HUES6 (cell line): ENCODE measurements around the gene UGT1A6.

Source experiments
- H3K27ac ChIP-seq: 2 replicates; pipeline ENCODE4 v1.7.0; 2013; ENCODE audit warnings: low read depth, mild to moderate bottlenecking, low read length, inconsistent platforms
- H3K27me3 ChIP-seq: 2 replicates; pipeline ENCODE4 v1.6.1; 2013; ENCODE audit warnings: low read length; ENCODE audit not compliant: control insufficient read depth, insufficient read depth
- H3K36me3 ChIP-seq: 2 replicates; pipeline ENCODE4 v1.6.1; 2013; ENCODE audit warnings: low read length; ENCODE audit not compliant: control insufficient read depth, insufficient read depth
- H3K4me1 ChIP-seq: 2 replicates; pipeline ENCODE4 v1.6.1; 2013; ENCODE audit warnings: low read length; ENCODE audit not compliant: control insufficient read depth, insufficient read depth
- H3K4me3 ChIP-seq: 2 replicates; pipeline ENCODE4 v1.5.1; 2013; ENCODE audit warnings: low read depth, low read length
- H3K9ac ChIP-seq: one replicate; pipeline ENCODE4 v1.6.1; 2013; ENCODE audit warnings: mild to moderate bottlenecking, low read length
- H3K9me3 ChIP-seq: 2 replicates; pipeline ENCODE4 v1.6.1; 2013; ENCODE audit warnings: low read depth, low read length; ENCODE audit not compliant: control insufficient read depth, insufficient read depth

Gene UGT1A6

DNA sequence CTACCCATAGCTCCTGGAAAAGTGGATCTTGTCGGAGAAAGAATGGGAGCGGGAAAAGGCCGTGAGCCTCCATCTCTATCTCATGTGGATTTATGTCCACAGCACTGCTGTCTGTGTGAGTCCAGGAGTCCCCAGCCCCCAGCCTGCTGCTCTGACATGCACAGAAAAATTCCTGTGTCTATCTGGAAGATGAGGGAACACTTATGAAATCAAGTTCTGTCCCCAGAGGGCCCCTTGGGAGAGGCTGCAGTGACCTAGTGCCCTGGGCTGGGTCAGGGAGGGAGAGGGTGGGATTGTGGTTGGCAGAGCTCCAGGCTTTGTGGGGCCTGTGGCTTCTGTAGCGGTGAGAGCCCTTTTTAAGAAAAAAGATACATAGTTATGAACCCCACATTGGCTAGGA lies 124.1 kb downstream of the UGT1A6 start:
- Histone ChIP-seq H3K27ac (no peak overlapping the region), H3K27me3 (no peaks in the 10 kb centered on the region)

GRCh38 chr2:233817361-233817911 lies 124.7 kb downstream of the UGT1A6 start:
- Histone ChIP-seq H3K9ac (no peak overlapping the region), H3K27me3 (no peaks in the 10 kb centered on the region), H3K9me3 (no peaks in the 10 kb centered on the region), H3K4me3 (no peak overlapping the region), H3K4me1 (no peaks in the 10 kb centered on the region), H3K27ac (no peak overlapping the region), H3K36me3 (no peaks in the 10 kb centered on the region)

More for the DNA sequence above, 124.1 kb downstream of the UGT1A6 start:
- no peak overlapping the region for H3K9ac ChIP-seq
- no peaks in the 10 kb centered on the region for H3K36me3 ChIP-seq
- no peak overlapping the region for H3K4me3 ChIP-seq
- no peaks in the 10 kb centered on the region for H3K9me3 ChIP-seq
- no peaks in the 10 kb centered on the region for H3K4me1 ChIP-seq

GRCh38 chr2:233817995-233818638 lies 125.4 kb downstream of the UGT1A6 start:
- no peak overlapping the region for H3K4me3 ChIP-seq
- no peaks in the 10 kb centered on the region for H3K4me1 ChIP-seq
- no peak overlapping the region for H3K9ac ChIP-seq
- H3K27ac ChIP-seq = no peak overlapping the region
- H3K27me3 ChIP-seq = no peaks in the 10 kb centered on the region
- no peaks in the 10 kb centered on the region for H3K36me3 ChIP-seq
- no peaks in the 10 kb centered on the region for H3K9me3 ChIP-seq

- Histone ChIP-seq H3K36me3 (no peaks in the 10 kb centered on the region), H3K27me3 (no peaks in the 10 kb centered on the region), H3K4me3 (no peak overlapping the region), H3K9me3 (no peaks in the 10 kb centered on the region), H3K27ac (no peak overlapping the region), H3K9ac (no peak overlapping the region), H3K4me1 (no peaks in the 10 kb centered on the region)
Measured at GRCh38 chr2:233818639-233819621, 126.2 kb downstream of the UGT1A6 start.

DNA sequence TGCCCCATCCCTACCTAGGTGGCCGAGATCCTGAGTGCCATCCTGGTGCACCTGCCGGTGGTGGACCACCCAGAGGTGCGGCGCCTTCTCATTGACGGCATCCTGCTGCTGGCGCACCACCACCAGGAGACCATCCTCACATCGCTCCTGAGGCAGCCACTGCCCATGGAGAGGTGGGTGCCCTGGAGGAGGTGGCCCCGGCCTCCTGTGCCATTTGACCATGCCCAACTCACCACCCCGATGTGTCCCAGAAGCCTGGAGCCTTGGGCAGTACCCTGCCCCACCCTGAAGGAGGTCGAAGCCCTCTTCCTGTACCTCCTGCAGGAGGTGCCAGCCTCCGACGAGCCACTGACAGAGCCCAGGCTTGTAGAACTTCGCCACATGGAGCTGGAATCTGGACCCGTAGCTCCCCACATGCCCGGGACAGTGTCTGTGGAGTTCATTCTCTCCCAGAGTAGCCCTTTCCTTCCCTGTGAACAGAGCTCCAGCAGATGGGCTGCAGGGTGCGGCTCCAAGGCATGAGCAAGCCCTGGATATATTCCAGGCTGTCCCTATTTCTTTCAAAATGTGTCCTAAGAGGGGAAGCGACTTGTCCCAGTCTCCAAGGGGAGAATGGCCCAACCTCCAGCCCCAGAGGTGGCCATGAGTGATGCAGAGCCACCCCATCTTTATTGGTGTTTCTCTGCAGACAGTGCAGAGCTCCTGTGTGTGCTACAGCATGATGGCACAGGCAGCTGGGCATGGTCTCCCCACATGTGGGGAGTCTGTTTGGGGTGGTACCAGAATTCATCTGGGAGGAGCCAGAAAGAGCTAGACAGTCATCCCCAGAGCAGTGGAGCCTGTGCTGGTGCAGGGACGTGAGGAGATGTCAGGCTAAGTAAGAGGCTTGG lies 127.4 kb downstream of the UGT1A6 start:
- Histone ChIP-seq H3K27me3 (no peaks in the 10 kb centered on the region), H3K9me3 (no peaks in the 10 kb centered on the region), H3K27ac (no peak overlapping the region), H3K4me1 (no peaks in the 10 kb centered on the region), H3K4me3 (no peak overlapping the region), H3K36me3 (no peaks in the 10 kb centered on the region), H3K9ac (no peak overlapping the region)

DNA sequence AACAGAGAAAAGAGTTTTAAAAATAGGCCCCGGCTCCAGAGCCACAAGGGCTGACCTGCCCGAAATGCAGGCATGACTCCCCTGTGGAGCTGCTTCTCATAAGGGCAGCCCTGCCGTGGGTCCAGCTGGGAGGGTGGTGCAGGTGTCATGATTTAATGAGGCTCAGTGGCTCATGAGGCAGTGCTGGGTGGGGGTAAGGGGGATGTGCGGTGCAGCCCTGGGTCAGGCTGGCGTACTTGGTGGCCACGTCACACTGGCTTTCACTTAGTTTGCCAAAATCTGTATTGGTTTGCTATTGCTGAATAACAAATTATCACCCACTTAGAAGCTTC lies 128.1 kb downstream of the UGT1A6 start:
- Histone ChIP-seq H3K27me3 (no peaks in the 10 kb centered on the region), H3K36me3 (no peaks in the 10 kb centered on the region), H3K4me3 (no peak overlapping the region), H3K9me3 (no peaks in the 10 kb centered on the region), H3K9ac (no peak overlapping the region), H3K27ac (no peak overlapping the region), H3K4me1 (no peaks in the 10 kb centered on the region)

DNA sequence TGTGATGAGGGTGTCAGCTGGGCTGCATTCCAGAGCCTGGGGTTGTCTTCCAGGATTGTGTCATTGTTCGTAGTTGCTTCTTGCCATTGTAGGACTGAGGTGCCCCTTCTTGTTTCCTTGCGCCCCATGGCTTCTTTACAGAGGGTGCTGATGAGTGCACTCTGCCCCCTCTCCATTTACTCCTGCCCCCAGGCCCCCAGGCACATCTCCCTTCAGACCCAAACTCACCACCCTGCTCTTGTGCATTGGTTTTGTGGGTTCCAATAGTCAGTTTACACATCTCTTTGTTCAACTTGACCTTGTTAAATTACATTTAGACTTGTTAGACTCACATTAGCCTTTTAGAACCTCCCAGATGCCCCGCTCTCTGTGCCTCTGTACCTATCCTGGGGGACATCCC lies 128.5 kb downstream of the UGT1A6 start:
- H3K4me3 ChIP-seq = no peak overlapping the region
- H3K27me3 ChIP-seq = no peaks in the 10 kb centered on the region
- H3K9ac ChIP-seq = no peak overlapping the region
- no peak overlapping the region for H3K27ac ChIP-seq
- no peaks in the 10 kb centered on the region for H3K4me1 ChIP-seq
- no peaks in the 10 kb centered on the region for H3K9me3 ChIP-seq
- H3K36me3 ChIP-seq = no peaks in the 10 kb centered on the region

DNA sequence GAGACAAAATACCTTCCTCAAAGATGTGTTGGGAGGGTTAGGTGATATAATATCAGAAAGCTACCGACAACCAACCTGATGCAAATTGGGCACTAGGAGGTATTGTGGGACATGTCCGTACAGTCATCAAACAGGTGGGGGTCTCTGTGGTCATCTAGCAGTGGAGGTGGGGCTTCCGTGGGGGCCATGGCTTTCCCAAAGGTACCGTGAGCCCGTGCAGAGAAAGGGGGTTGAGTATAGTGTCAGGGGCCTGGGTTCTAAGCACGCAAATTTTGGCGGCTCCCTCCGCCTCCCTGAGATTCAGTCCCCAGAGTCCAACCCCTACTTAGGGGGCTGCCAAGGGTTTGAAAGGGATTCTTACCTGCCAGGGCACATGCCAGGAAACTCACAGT lies 129.0 kb downstream of the UGT1A6 start:
- Histone ChIP-seq H3K4me3 (no peak overlapping the region), H3K4me1 (no peaks in the 10 kb centered on the region), H3K9me3 (no peaks in the 10 kb centered on the region), H3K27me3 (no peaks in the 10 kb centered on the region), H3K27ac (no peak overlapping the region), H3K36me3 (no peaks in the 10 kb centered on the region), H3K9ac (no peak overlapping the region)

- Histone ChIP-seq H3K27ac (no peak overlapping the region), H3K36me3 (no peaks in the 10 kb centered on the region), H3K9ac (no peak overlapping the region), H3K9me3 (no peaks in the 10 kb centered on the region), H3K27me3 (no peaks in the 10 kb centered on the region), H3K4me1 (no peaks in the 10 kb centered on the region), H3K4me3 (no peak overlapping the region)
Measured at GRCh38 chr2:233822101-233822771, 129.5 kb downstream of the UGT1A6 start.
